WTC11 (cell line): ENCODE measurements around the gene QRFP. TPM values are rescaled to one million over a fixed set of nuclear protein-coding genes. Genes with fewer than 3 reads are reported as not detected.

Source experiments
- ATAC-seq: fragments of 200-7000 bp; cut with Tn5 transposase; 2 replicates; pipeline ENCODE4 v1.10.0; 2021; ENCODE audit warnings: mild to moderate bottlenecking, moderate library complexity
- CTCF ChIA-PET: fragments of 300-600 bp; sonication (Branson Sonifier 250); formaldehyde crosslinking; loops from one replicate; lab custom pipeline; 2021; ENCODE audit warnings: antibody characterized with exemption; lab: Charles Lee
- POLR2A ChIA-PET: fragments of 350-600 bp; sonication (Branson Sonifier 250); formaldehyde crosslinking; loops from one replicate; lab custom pipeline; 2021; ENCODE audit warnings: antibody characterized with exemption; lab: Charles Lee
- DNase-seq: peaks from one replicate; pipeline ENCODE4 v3.0.0; 2021; ENCODE audit warnings: low spot score
- H3K27ac Mint-ChIP-seq: 2 replicates; pipeline ENCODE4 v1.8.0; 2021; ENCODE audit warnings: mixed read lengths
- H3K27me3 Mint-ChIP-seq: 2 replicates; pipeline ENCODE4 v1.8.0; 2021; ENCODE audit warnings: low read depth, mild to moderate bottlenecking, moderate library complexity, mixed read lengths
- H3K36me3 Mint-ChIP-seq: 2 replicates; pipeline ENCODE4 v1.8.0; 2021; ENCODE audit warnings: mixed read lengths
- H3K4me1 Mint-ChIP-seq: 2 replicates; pipeline ENCODE4 v1.8.0; 2022; ENCODE audit warnings: mixed read lengths
- H3K4me3 Mint-ChIP-seq: 2 replicates; pipeline ENCODE4 v1.8.0; 2021; ENCODE audit warnings: mild to moderate bottlenecking, moderate library complexity, mixed read lengths
- H3K9me3 Mint-ChIP-seq: 2 replicates; pipeline ENCODE4 v1.8.0; 2021; ENCODE audit warnings: mixed read lengths
- EMX1 ChIP-seq: fragments of 250-450 bp; sonication (Bioruptor Pico); IDR thresholded peaks from 2 replicates; pipeline ENCODE4 v1.8.0; 2021; ENCODE audit warnings: mild to moderate bottlenecking
- JUN ChIP-seq: sonication (generic); formaldehyde crosslinking; IDR thresholded peaks from 2 replicates; pipeline ENCODE4 v1.8.0; 2023; ENCODE audit warnings: mild to moderate bottlenecking, missing genetic modification reagents
- MLX ChIP-seq: sonication (generic); formaldehyde crosslinking; IDR thresholded peaks from 2 replicates; pipeline ENCODE4 v1.8.1; 2023; ENCODE audit warnings: mild to moderate bottlenecking, missing genetic modification reagents, moderate library complexity
- NFATC4 ChIP-seq: fragments of 250-450 bp; sonication (Bioruptor Pico); IDR thresholded peaks from 2 replicates; pipeline ENCODE4 v1.9.0; 2021; ENCODE audit warnings: mild to moderate bottlenecking
- NFE2L1 ChIP-seq: sonication (generic); formaldehyde crosslinking; IDR thresholded peaks from 2 replicates; pipeline ENCODE4 v1.8.1; 2023; ENCODE audit warnings: missing genetic modification reagents
- PRDM15 ChIP-seq: sonication (generic); formaldehyde crosslinking; IDR thresholded peaks from 2 replicates; pipeline ENCODE4 v1.8.0; 2022; ENCODE audit warnings: missing genetic modification reagents
- ZNF281 ChIP-seq: sonication (generic); formaldehyde crosslinking; IDR thresholded peaks from 2 replicates; pipeline ENCODE4 v1.8.0; 2023; ENCODE audit warnings: mild to moderate bottlenecking, missing genetic modification reagents
- ZNF425 ChIP-seq: fragments of 250-450 bp; sonication (Bioruptor Pico); conservative IDR thresholded peaks from 2 replicates; pipeline ENCODE4 v1.9.0; 2021; ENCODE audit warnings: mild to moderate bottlenecking
- ZNF532 ChIP-seq: fragments of 250-450 bp; sonication (Bioruptor Pico); IDR thresholded peaks from 2 replicates; pipeline ENCODE4 v1.9.0; 2021; ENCODE audit warnings: mild to moderate bottlenecking, borderline replicate concordance
- ZNF671 ChIP-seq: fragments of 250-450 bp; sonication (Bioruptor Pico); IDR thresholded peaks from 2 replicates; pipeline ENCODE4 v1.8.0; 2021; ENCODE audit warnings: mild to moderate bottlenecking
- total RNA-seq: library from RNA; stranded (reverse); gene quantifications from 3 replicates; pipeline ENCODE4 v1.2.3, GENCODE V29; 2021

QRFP gene
- total RNA-seq, 1 experiment from 2014 or later: not detected

GRCh38 chr9:130891688-130892476 lies 4.7 kb downstream of the QRFP start:
- no peak overlapping the region for H3K4me3 Mint-ChIP-seq
- no peaks in the 10 kb centered on the region for H3K27me3 Mint-ChIP-seq
- peaks cover 16% of the 10 kb centered on the region for H3K36me3 Mint-ChIP-seq
- ATAC-seq (no peak), DNase-seq (no peak)
- H3K4me1 Mint-ChIP-seq: no peaks in the 10 kb centered on the region
- TF ChIP-seq NFE2L1 (CRISPR knock-in tag) (no peak), ZNF532 (CRISPR knock-in tag) (no peak), ZNF671 (no peak), EMX1 (CRISPR knock-in tag) (no peak), NFATC4 (no peak)
- ChIA-PET POLR2A (interaction anchor here (1.0 kb wide), 1 partner anchor 20 kb away, joined by 3 read pairs; no protein-coding TSS in a partner anchor), CTCF (interaction anchor here (0.6 to 8.4 kb wide), 6 partner anchors 42 to 137 kb away, joined by 3 to 69 read pairs (median 3); no protein-coding TSS in a partner anchor)
- no peaks in the 10 kb centered on the region for H3K9me3 Mint-ChIP-seq
- H3K27ac Mint-ChIP-seq: no peak overlapping the region

GRCh38 chr9:130890870-130891687 lies 5.5 kb downstream of the QRFP start:
- TF ChIP-seq MLX (CRISPR knock-in tag): no peak
- TF ChIP-seq ZNF281: no peak
- TF ChIP-seq PRDM15 (CRISPR knock-in tag): no peak
- no peak for TF ChIP-seq JUN (CRISPR knock-in tag)
- no peak for TF ChIP-seq ZNF425 (CRISPR knock-in tag)
- Mint-ChIP-seq H3K4me3 (no peak overlapping the region), H3K4me1 (peaks cover under 1% of the 10 kb centered on the region; the same call in 1 of the 2 replicates), H3K36me3 (peaks cover 23% of the 10 kb centered on the region), H3K9me3 (no peaks in the 10 kb centered on the region), H3K27ac (no peak overlapping the region; the same call in 1 of the 2 replicates), H3K27me3 (no peaks in the 10 kb centered on the region)
- ChIA-PET CTCF (interaction anchor here (1.2 to 8.4 kb wide), 6 partner anchors 25 to 178 kb away, joined by 3 to 69 read pairs (median 4); no protein-coding TSS in a partner anchor), POLR2A (no interaction called here)
- ATAC-seq (no peak), DNase-seq (no peak)
